ENCODE data around the gene GRM2.

The GRM2 gene

DNA sequence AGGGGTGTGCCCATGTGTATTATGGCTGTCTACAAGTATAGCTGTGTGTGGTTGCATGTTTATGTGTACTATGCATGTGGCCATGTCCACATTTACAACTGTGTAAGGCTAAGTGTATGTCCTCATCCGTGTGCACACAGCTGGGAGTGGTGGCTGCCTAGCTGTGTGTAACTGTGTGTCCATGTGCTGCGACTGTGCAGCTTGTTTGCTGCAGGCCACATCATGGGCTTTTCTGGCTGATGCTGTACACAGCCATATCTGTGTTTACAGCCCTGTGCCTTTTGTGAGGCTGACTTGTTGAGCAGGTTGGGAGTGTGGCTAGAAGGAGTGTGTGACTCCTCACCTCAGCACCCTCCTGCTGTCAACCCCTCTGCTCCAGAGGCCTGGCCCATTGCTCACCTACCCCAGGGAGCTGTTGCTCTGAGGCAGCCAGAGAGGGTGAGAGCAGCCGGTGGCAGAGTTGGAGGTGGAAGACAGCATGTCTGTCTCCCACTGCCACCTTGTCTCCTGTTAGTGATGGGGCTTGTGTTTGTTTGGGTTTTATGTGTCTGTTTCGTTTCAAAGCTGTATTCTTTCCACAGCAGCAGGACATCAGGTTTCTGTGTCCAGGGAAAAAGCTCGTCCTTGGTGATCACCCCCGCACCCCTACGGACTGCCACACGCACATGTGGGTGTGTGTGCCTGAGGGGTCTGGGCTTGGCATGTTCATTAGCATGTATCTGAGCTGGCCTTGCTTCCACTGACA is 1.4 kb upstream of the GRM2 start:
- no peak for DNase-seq (ENCODE audit: low spot score)

DNA sequence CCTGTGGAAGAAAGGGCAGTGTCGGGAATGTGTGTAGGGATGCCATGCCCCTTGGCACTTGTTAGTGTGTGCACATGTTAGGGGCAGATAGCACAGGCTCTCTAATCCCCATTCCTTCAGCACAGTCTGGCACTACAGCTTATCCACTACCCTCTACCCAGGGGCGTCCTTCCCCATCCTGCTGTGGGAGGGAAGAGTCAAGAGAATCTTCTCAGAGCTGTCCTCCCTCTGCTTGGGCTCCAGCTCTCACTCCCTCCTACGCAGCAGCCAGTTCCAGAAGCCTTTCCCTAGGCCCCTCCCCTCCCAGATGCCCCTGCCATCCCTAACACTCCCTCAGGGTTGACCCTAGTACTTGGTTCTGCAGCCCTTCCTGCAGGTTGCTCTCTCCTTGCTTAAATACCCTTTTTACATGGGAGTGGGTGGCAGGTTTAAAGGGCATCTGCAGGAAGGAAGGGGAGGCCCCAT is 815 bp upstream of the GRM2 start:
- no peak for DNase-seq (ENCODE audit: low spot score)

DNA sequence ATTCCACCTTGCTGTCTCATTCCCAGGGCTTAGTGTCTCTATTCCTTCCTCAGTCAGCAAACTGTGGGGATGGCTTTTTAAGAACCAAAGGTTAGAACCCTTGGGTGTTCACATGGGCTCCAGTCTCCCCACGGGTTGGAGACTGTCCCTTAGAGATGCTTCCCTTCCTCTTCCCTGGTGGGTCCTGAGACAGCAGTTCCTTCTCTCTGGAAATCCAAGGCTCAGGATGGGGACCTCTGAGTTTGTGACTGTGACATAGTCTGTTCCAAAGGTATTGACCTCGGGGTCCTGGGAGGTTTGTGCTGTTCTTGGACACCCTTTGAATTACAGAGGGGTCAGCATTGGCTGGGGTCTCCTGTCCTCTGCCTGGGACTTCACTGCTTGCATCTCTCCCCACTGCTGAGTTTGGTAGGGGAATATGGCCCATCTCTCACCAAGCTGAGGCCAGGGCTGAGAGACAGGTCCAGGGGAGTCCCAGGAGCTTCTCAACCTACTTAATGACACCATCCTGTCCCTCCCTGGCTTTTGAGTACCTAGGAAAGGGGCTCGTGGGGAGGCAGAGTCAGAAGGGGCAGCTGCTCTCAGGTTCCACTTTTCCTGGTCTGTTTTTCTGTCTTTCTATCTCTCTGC is 1.5 kb downstream of the GRM2 start:
- no peak for DNase-seq (ENCODE audit: low spot score)

DNA sequence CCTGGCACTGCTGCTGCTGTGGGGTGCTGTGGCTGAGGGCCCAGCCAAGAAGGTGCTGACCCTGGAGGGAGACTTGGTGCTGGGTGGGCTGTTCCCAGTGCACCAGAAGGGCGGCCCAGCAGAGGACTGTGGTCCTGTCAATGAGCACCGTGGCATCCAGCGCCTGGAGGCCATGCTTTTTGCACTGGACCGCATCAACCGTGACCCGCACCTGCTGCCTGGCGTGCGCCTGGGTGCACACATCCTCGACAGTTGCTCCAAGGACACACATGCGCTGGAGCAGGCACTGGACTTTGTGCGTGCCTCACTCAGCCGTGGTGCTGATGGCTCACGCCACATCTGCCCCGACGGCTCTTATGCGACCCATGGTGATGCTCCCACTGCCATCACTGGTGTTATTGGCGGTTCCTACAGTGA is 2.1 kb downstream of the GRM2 start:
- no peak for DNase-seq (ENCODE audit: low spot score)

DNA sequence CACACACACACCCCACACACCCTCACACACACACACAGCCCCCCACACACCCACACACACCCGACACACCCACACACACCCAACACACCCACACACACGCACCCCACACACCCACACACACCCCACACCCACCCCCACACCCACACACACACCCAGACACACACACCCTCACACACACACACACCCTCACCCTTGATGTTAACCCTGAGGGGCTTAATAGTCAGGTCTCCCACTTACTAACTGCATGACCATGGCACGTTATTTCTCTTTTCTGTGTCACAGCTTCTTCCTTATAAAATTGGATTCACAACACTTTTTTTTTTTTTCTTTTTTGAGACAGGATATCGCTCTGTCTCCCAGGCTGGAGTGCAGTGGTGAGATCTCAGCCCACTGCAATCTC is 2.8 kb downstream of the GRM2 start:
- DNase-seq (ENCODE audit: low spot score), result no peak

DNA sequence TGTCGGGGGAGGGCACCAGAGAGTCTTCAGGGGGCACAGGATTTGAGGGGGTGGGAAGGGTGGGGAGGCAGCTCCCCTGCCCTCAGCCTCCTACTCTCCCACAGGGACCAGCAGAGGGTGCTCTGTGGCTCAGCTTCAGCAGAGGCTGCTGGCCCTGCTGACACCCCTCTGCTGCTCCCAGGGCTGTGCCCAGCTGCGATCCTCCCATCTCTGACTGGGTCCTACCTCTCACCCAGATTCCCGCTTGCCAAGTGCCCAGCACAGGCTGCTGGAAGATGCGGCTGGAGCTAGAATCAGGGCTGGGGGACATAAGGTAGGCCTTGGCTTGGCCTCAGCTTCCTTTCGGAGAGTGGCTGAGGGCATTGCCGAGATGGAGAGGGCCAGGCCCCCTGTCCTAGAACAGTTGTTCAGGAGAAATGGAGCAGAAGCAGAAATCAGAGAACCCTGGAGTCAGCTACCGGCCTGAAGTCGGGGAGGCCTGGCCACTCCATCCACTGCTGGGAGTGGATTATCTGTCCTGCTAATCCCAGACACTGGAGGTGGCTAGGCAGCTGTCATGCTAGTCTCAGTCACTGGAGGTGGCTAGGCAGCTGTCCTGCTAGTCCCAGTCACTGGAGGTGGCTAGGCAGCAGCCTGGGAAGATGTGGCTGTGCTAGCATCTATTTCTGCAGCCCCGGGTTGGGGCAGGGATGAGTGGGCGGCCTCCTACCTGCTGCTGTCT is 3.9 kb downstream of the GRM2 start:
- no peak for DNase-seq (ENCODE audit: low spot score)

DNA sequence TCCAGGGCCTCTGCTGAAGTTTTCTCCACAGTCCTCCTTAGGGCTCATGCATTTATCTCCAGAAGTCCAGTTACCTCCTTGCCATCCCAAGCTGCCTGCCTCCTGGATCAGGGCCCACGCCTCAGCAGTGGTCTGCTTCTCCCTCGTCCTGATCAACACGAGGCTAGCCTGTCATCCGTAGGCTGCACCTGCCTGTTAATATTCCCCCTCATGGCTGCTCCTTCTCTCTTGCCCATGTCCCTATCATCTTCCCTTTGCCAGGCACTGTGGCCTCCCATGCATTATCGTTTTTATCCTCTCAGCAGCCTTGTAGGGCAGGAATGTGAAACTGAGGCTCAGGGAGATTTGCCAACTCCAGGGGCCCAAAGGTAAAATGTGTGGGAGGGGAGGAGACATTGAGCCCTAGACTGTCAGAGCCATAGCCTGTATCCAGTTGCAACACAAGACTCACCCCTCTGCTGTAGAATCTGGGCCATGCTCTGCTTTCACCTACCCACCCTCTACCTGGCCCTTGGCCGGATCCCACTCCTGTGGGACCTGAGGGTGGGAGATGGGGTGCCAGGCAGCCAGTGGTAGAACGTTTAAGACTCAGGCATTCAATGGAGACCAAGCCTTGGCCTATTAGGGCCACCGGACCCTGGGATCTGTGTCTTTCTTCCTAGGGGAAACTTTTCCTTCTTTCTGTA is 4.6 kb downstream of the GRM2 start:
- DNase-seq (ENCODE audit: low spot score), result no peak

DNA sequence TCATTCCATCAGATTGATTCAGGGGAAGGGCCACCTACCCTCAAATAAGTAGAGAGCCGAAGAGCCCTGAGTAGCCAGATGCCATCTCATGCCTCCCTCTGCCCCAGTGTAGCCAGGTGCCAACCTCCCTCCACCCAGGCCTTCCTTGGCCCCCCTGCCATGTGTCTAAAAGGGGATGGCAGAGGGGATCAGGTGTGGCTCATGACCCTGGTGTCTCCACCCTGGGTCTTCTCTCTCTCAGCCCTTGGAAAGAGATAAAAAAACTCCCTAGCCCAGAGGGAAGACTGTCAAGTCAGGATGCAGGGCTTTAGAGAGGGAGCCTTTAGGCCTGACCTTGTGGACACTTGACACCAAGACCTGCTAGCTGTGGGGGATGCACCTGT is 5.2 kb downstream of the GRM2 start:
- DNase-seq (ENCODE audit: low spot score), result no peak

DNA sequence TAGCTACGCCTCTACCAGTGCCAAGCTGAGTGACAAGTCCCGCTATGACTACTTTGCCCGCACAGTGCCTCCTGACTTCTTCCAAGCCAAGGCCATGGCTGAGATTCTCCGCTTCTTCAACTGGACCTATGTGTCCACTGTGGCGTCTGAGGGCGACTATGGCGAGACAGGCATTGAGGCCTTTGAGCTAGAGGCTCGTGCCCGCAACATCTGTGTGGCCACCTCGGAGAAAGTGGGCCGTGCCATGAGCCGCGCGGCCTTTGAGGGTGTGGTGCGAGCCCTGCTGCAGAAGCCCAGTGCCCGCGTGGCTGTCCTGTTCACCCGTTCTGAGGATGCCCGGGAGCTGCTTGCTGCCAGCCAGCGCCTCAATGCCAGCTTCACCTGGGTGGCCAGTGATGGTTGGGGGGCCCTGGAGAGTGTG is 5.7 kb downstream of the GRM2 start:
- DNase-seq (ENCODE audit: low spot score), result no peak

DNA sequence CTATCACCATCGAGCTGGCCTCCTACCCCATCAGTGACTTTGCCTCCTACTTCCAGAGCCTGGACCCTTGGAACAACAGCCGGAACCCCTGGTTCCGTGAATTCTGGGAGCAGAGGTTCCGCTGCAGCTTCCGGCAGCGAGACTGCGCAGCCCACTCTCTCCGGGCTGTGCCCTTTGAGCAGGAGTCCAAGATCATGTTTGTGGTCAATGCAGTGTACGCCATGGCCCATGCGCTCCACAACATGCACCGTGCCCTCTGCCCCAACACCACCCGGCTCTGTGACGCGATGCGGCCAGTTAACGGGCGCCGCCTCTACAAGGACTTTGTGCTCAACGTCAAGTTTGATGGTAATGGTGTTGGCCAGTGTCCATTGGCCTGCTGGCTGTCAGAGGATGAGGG is 6.1 kb downstream of the GRM2 start:
- DNase-seq (ENCODE audit: low spot score), result no peak

DNA sequence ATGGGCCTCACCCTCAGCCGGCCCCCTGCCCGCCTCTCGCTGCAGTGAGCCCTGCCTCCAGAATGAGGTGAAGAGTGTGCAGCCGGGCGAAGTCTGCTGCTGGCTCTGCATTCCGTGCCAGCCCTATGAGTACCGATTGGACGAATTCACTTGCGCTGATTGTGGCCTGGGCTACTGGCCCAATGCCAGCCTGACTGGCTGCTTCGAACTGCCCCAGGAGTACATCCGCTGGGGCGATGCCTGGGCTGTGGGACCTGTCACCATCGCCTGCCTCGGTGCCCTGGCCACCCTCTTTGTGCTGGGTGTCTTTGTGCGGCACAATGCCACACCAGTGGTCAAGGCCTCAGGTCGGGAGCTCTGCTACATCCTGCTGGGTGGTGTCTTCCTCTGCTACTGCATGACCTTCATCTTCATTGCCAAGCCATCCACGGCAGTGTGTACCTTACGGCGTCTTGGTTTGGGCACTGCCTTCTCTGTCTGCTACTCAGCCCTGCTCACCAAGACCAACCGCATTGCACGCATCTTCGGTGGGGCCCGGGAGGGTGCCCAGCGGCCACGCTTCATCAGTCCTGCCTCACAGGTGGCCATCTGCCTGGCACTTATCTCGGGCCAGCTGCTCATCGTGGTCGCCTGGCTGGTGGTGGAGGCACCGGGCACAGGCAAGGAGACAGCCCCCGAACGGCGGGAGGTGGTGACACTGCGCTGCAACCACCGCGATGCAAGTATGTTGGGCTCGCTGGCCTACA is 8.5 kb downstream of the GRM2 start:
- DNase-seq (ENCODE audit: low spot score), result no peak

DNA sequence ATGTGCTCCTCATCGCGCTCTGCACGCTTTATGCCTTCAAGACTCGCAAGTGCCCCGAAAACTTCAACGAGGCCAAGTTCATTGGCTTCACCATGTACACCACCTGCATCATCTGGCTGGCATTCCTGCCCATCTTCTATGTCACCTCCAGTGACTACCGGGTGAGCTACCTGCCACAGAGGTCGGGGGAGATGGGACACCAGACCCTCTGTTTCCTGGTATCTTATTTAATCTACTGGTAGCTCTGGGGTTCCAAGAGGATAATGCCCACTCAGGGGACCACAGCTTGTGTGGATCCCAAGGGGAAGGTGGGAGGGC is 9.1 kb downstream of the GRM2 start:
- no peak for DNase-seq (ENCODE audit: low spot score)

DNA sequence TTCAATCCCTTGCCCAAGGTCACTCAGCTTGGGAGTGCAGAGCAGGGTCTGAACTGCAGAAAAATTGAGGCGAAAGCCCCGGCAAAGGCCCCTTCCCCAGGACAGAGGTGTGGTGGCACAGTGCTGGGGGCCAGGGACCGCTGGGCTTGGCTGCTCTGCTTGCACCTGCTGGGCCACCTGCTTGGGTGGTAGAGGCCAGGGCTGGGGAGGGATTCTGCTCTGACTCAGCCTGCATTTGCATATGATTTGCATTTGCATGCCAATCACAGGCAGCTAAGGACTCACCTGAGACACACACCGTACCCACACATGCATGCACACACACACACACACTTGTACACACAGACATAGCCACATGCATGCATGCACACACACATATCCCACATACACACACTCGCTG is 9.9 kb downstream of the GRM2 start:
- no peak for DNase-seq (ENCODE audit: low spot score)

DNA sequence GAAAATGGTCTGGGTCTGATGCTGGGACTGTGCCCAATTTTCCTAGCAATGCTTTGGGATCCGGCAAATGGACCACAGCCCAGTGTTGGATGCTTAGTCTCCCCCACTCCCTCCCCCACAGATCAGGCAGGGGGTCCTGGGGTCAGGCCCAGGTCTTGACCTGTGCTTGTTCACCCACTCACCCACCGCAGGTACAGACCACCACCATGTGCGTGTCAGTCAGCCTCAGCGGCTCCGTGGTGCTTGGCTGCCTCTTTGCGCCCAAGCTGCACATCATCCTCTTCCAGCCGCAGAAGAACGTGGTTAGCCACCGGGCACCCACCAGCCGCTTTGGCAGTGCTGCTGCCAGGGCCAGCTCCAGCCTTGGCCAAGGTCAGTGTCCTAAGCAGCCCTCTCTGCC is 10.6 kb downstream of the GRM2 start:
- no peak for DNase-seq (ENCODE audit: low spot score)

DNA sequence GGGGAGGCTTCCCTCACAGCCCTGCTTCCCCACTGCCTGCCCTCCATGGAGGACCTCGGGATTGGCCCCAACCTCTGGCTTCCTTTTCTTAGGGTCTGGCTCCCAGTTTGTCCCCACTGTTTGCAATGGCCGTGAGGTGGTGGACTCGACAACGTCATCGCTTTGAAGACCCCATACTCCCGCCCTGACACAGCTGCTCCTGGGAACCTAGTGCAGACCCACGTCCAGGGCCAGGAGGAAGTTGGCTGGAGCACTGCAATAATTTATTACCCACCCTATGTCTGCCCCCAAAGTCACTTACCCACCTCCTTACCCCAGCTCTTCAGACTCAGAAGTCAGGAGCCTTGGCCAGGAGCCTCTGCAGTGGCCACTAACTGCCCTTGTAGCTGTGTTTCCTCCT is 11.1 kb downstream of the GRM2 start:
- no peak for DNase-seq (ENCODE audit: low spot score)

DNA sequence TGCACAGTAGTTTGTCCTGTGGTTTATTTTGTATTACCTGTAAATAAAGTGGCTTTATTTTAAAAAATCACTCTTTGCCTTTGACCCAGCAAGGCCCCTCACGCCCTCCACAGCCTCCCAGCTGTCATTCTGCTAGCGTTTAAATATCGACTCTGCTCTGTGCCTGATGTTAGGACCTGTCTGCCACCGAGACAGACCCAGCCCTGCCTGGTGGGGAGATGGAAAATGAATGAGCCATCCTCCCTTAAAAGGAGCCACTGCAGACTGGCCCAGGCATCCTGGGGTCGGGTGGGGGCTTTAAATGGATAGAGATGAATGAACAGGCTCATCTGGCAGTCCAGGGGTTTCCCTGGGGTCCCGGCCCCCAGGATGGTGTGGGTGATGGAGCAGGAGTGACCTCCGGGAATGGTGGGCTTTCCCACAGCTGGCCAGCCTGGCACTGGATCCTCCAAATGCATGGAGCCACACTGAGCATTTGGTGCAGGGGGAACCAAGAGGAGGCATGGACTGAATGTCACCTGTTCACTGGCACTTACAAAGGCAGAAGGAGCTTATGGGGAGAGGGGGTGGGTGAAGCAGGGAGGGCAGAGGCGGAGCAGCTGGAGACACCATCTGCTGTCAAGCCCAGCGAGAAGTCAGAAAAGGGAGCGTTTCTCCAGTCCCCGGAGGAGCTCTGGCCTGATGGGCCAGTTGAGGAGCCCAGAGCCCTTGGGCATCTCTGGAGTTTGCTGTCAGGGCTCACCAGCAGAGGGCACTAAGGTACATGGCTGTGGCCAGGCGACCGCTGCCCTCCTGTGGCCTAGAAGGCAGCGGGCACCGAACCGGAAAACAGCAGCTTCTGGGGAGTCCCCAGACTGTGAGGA is 11.9 kb downstream of the GRM2 start:
- DNase-seq (ENCODE audit: low spot score), result peak; percentile 29

DNA sequence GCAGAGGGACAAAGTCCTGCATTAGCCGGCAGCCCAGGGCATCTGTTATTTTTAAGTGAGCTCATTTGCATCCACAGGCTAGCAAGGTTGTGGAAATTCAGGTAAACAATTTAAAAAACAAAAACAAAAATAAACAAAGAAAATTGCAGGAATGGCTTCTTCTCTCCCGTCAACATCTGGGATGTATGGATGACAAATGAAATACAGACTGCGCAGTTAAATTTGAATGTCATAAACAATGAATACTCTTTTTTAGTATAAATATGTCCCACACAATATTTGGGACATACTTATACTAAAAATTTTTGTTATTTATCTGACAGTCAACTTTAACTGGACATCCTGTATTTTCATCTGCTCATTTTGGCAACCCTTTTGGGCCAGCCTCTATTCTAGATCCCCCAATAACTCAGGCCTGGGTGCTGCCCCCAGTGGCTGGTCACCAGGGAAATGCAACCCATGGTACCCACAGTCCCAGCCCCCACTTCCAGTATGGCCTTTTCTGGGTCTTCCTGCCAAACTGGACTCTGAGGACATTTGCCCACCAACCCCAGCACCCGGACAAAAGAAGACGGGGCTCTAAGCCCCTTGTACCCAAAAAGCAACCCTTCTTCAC is 12.7 kb downstream of the GRM2 start:
- no peak for DNase-seq (ENCODE audit: low spot score)

DNA sequence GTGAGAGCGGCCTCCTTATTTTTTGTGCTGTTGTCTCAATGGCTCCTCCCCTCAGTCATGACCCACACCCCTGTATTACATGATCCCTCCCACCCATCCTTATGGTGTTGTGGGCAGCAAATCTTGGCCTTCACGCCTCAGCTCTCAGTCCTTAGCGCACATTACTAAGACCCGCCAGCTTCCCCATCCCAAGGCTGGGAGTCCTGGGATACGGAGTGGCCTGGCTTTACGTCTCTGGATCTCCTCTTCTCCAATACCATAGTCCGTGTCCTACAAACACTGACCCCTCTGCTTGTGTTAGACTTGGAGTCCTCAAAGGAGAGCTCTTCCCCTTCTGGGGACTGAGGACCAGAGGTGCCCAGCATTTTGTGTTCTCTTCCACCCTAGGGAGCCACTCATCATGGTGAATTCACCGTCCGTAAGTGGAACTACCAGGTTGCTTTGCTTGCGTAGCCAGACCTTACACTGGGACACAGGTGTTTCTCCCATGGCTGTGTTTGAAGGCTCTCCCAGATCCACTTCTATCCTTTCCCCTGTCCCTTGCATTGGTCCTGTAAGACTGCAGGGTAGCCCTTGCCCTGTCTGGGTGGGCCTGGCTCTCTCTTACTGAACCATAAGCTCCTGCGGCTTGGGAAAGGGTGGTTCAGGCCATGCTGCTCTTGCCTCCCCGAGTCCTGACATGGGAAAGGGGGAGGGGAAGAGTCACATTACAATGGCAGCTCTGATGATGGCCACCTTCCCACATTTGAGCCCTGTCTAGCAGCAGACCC is 13.6 kb downstream of the GRM2 start:
- no peak for DNase-seq (ENCODE audit: low spot score)

DNA sequence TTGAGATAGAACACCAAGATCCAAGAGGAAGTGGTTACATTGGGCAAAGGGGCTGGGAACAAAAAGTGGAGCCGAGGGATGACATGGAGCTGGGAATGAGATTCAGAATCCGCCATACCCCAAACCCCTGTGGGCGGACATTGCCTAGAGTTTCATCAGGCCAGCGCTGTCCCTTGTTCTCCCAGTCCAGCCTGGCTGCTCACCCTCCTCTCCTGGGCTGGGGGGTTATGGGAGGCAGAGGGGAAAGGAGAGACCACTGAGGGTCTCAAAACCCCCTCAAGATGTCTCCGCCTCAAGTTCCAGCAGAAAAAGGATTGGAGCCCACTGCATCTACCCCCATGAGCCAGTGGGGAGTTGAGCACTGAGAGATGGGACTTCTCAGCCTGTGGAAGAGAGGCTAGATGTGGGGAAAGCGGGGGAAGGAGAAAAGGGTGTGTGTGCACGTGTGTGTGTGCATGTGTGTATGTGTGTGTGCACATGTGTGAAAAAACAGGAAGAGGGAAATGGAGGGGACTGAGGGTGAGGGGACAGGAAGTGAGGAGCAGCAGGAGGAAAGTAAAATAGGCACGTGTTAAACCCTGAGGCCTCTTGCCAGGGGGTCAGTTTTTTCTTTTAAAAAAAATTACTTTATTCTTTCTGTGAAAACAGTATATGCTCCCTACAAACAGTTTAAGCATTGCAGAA is 14.3 kb downstream of the GRM2 start:
- no peak for DNase-seq (ENCODE audit: low spot score)
